Activated T-cell treated with anti-CD3 and anti-CD28 coated beads for 24 hours (primary cell): ENCODE measurements around the gene PDE12.
"Not testable (repeated sequence)": the region's sequence is repeated elsewhere in the genome, so short reads cannot be mapped to it uniquely, and the experiment has no call there.

Source experiments
- DNase-seq: peaks from one replicate; pipeline ENCODE4 v3.0.0-alpha.2; 2020; ENCODE audit warnings: low read depth

The PDE12 gene

GRCh38 chr3:57583544-57583943, 27.5 kb downstream of the PDE12 start:
- DNase-seq, result no peak

- no peak for DNase-seq
Measured at GRCh38 chr3:57586778-57587177, 30.7 kb downstream of the PDE12 start.

DNA sequence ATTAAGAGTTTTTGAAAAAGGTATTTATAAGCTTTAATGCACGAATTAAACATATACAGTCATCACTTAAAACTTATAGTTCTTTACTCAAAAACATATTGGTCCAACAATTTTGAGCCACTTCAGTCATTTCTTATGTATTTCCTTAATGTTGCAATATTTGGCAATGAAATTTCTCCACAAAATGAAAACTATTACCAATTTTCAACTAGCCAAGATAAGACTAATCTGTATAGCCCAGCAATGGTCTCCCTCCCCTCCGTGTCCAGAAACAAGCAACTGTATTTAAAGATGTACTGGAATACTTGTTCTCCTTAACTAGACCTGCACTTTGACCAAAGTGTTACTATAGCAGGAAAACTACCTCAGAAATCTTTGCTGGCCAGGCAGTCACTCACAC, 31.8 kb downstream of the PDE12 start:
- DNase-seq, result no peak

DNA sequence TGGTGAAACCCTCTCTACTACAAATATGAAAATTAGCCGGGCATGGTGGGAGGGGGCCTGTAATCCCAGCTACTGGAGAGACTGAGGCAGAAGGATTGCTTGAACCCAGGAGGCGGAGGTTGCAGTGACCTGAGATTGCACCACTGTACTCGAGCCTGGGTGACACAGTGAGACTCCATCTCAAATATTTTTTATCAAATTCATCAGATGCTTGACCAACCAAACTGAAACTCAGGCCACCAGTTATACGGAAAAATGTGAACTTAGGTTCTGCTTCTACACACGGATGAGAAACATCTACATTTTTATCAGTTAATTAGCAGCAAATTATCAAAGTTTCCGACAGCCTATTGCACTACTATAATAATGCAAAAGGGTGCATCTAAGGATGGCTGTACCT, 36.2 kb downstream of the PDE12 start:
- DNase-seq, result no peak

GRCh38 chr3:57594144-57594543, 38.1 kb downstream of the PDE12 start:
- no peak for DNase-seq

DNA sequence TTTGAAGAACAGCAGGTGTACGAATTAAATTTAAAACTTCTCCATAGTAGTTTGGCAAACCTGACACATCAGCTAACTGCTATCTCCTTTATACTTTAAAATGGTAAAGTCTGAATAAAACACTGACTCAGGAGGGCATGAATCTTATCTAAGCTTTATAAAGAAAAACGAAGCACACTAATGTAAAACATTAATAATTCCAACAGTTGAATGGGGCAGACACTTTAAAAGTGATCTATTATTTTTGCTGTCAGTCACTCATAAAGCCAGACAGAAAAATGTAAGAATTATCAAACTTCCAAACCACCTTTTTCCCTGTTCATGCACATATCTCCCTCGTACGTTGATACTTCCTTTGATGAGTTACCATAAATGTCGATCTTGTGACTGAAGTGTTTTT, 38.5 kb downstream of the PDE12 start:
- DNase-seq, result no peak

DNA sequence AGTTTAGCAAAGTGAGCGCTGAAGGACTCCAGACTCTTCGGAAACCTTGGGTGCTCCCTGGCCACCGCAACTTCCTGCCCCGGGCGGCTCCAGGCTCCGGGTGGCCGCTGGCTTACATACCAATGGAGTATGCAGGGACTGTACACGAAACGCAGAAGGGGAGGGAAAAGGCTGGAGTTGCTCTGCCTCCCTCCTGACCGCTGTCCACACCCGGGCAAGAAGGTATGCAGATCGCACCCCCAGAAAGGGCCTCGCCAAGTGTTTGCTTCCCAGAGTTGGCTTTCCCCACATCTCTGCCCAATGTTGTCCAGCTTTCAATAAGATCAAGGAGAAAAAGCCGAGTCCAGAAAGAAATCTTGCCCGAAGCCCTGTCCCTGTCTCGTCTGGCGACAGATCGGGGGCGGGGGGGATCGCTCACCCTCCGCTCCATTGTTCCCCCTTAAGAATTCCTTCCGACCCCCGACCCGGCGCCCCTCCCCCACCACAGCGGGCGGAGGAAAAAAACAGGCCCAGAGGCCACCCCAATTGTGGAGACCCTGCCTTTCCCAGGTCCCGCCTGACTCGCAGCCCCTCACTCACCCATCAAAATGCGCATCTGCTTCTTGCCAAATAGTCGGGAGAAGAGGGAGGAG, 40.5 kb downstream of the PDE12 start:
- peak; percentile 44 for DNase-seq

DNA sequence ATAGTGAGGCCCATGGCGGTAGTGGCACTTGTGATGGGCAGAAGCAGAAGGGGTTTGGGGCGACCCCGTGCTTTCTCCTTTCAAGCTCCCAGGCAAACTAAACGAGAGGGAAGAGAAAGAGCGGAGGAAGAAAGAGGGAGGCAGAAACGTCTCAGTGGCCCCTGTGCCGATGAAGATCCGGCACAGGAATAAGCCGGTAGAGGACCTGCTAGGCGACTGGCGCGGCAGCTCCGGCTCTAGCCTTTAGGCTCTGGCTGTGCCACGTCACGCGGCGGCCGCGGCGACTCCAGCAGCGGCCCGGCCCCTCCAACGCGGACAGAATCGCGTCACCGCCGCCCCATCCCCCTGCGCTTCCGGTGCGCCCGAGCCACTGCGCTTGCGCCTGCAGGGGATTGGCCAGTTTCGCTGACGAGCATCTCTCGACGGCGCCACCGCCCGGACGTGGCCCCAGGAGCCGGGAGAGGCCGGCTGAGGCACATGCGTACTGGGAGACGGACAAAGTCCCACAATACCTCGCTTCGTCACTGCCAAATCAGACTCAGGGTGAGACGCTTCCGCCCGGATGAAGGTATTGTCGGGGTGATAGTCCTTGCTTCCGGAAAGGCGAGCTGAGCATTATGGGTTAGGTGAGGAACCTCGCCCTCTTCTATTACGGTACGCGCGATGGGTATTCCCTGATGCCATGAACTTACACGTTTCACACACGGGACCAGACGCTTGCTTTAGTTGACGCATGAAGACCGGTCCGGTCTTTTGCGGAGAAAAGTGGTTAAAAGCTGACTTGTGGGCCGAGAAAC, 41.3 kb downstream of the PDE12 start, which contains the start of gene ARF4:
Gene ARF4, minus strand, starts transcription at position 218 of the 797 bp plus-strand sequence. Its CDS starts 204 bp downstream, at position 14.
- DNase-seq, result peak; percentile 100

DNA sequence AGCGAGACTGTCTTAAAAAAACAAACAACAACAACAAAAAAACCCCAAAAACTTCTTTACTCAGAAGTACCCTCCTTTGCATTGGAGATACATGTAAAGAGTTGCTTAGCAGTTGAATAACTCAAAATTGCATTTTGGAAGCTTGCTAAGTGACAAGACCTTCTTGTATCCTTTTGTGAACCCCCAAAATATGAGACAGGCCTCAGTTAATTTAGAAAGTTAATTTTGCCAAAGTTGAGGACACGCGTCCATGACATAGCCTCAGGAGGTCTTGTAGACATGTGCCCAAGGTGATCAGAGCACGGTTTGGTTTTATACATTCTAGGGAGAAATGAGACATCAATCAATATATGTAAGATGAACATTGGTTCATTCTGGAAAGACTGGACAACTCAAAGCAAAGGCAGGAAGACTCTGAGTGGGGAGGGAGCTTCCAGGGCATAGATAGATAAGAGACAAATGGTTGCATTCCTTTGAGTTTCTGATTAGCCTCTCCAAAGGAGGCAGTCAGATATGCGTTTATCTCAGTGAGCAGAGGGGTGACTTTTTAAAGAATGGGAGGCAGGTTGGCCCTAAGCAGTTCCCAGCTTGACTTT, 42.8 kb downstream of the PDE12 start:
- DNase-seq, result no peak

- DNase-seq, result no peak
Measured at GRCh38 chr3:57600195-57600594, 44.1 kb downstream of the PDE12 start.

DNA sequence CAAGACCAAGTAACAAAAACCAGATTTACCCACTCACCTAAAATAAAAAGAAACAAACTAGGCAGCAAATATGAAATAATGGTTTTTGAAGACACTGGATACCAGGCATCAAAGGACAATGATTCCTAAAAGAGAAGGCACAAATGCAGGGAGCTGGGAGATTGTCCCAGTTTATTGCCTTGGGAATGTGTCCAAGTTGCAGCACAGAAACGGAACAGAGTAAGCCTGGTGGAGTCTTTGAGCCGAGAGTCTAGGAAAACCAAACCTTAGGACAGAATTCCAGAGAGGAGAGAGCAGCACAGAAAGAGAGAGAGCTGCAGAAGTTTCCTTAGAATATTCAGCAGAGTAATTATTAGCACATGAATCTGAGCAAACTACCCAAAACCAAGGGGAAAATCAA, 48.9 kb downstream of the PDE12 start:
- no peak for DNase-seq

- DNase-seq, result no peak
Measured at GRCh38 chr3:57605683-57606082, 49.6 kb downstream of the PDE12 start.

- DNase-seq, result not testable (repeated sequence)
Measured at GRCh38 chr3:57611870-57612269, 55.8 kb downstream of the PDE12 start.

GRCh38 chr3:57616233-57616632, 60.2 kb downstream of the PDE12 start:
- DNase-seq, result no peak
